H1 (cell line): ENCODE results near the gene PDZD2. TPM values are rescaled to one million over a fixed set of nuclear protein-coding genes. Genes with fewer than 3 reads are reported as not detected.

Experiments used
- CTCF ChIA-PET: fragments of 300-600 bp; sonication (Branson Sonifier 250); formaldehyde crosslinking; loops from one replicate; lab custom pipeline; 2021; ENCODE audit not compliant: partially characterized antibody; lab: Charles Lee
- POLR2A ChIA-PET: fragments of 300-600 bp; sonication (Branson Sonifier 250); formaldehyde crosslinking; loops from one replicate; lab custom pipeline; 2021; ENCODE audit warnings: inconsistent platforms; ENCODE audit not compliant: partially characterized antibody; lab: Charles Lee
- DNase-seq, 2 experiments: peaks; one replicate each; pipeline versions ENCODE4 v3.0.0 to v3.0.0-alpha.2; 2010 to 2022; ENCODE audit warnings: low spot score in 2 of 2, low read depth in 1 of 2, mixed read lengths in 1 of 2
- FAIRE-seq: peaks from 2 replicates; lab custom pipeline; 2011; peaks lifted over from hg19 to GRCh38; lab: Jason Lieb, UNC
- H2AFZ ChIP-seq: 2 replicates; pipeline ENCODE4 v1.8.1; 2012; ENCODE audit warnings: low read length, inconsistent platforms
- H2AK5ac ChIP-seq: 2 replicates; pipeline ENCODE4 v1.6.1; 2013; ENCODE audit warnings: low read depth, low read length
- H2BK120ac ChIP-seq: replicated peaks from 2 replicates; pipeline ENCODE3; 2013; ENCODE audit warnings: low read depth, low read length, inconsistent platforms
- H2BK12ac ChIP-seq: 2 replicates; pipeline ENCODE4 v1.6.1; 2013; ENCODE audit warnings: low read depth, low read length
- H2BK15ac ChIP-seq: 2 replicates; pipeline ENCODE4 v1.6.1; 2013; ENCODE audit warnings: low read length
- H2BK20ac ChIP-seq: 2 replicates; pipeline ENCODE4 v1.6.1; 2013; ENCODE audit warnings: low read length
- H2BK5ac ChIP-seq: 2 replicates; pipeline ENCODE4 v1.6.1; 2013; ENCODE audit warnings: low read depth, low read length
- H3K14ac ChIP-seq: 2 replicates; pipeline ENCODE4 v1.6.1; 2013; ENCODE audit warnings: inconsistent platforms; ENCODE audit not compliant: insufficient read length
- H3K18ac ChIP-seq: 2 replicates; pipeline ENCODE4 v1.6.1; 2013; ENCODE audit warnings: low read length; ENCODE audit errors: extremely low read depth
- H3K23ac ChIP-seq: 2 replicates; pipeline ENCODE4 v1.6.1; 2013; ENCODE audit warnings: inconsistent platforms; ENCODE audit not compliant: insufficient read length
- H3K23me2 ChIP-seq: 2 replicates; pipeline ENCODE4 v1.6.1; 2013; ENCODE audit warnings: low read depth, low read length
- H3K27ac ChIP-seq: 2 replicates; pipeline ENCODE4 v1.6.1; 2011; ENCODE audit warnings: low read depth, low read length, inconsistent platforms
- H3K27me3 ChIP-seq, 4 experiments: replicated peaks in 1 of 4; 1 replicate in 1 of 4; 2 replicates in 3 of 4; pipeline versions ENCODE4 v1.6.1 to v1.8.1; 2011 to 2013; ENCODE audit warnings: low read length in 3 of 4, mild to moderate bottlenecking in 3 of 4, inconsistent platforms in 2 of 4, mixed read lengths in 2 of 4, moderate library complexity in 1 of 4; ENCODE audit not compliant: control insufficient read depth in 3 of 4, insufficient read depth in 3 of 4; ENCODE audit errors: extremely low read depth in 1 of 4
- H3K36me3 ChIP-seq, 4 experiments: 2 replicates each; pipeline versions ENCODE4 v1.6.1 to v1.8.1; 2011 to 2013; ENCODE audit warnings: mild to moderate bottlenecking in 4 of 4, low read length in 3 of 4, moderate library complexity in 2 of 4, control low read depth in 1 of 4, inconsistent platforms in 1 of 4; ENCODE audit not compliant: insufficient read depth in 4 of 4, control insufficient read depth in 2 of 4
- H3K4ac ChIP-seq: replicated peaks from 2 replicates; pipeline ENCODE3; 2013; ENCODE audit warnings: low read length, low read depth, mixed read lengths, inconsistent platforms; ENCODE audit not compliant: insufficient read length
- H3K4me1 ChIP-seq, 4 experiments: replicated peaks in 1 of 4; 1 replicate in 1 of 4; 2 replicates in 3 of 4; pipeline versions ENCODE4 v1.6.1 to v1.8.1; 2011 to 2013; ENCODE audit warnings: low read length in 3 of 4, inconsistent platforms in 2 of 4, mixed read lengths in 1 of 4; ENCODE audit not compliant: insufficient read depth in 4 of 4, control insufficient read depth in 3 of 4
- H3K4me2 ChIP-seq, 2 experiments: 2 replicates each; pipeline versions ENCODE4 v1.6.1 to v1.8.1; 2011 to 2013; ENCODE audit warnings: low read depth in 2 of 2, low read length in 2 of 2, control low read depth in 1 of 2, inconsistent platforms in 1 of 2, mild to moderate bottlenecking in 1 of 2; ENCODE audit not compliant: insufficient read depth in 1 of 2
- H3K4me3 ChIP-seq, 4 experiments: fragments of 200-600, 300-600 bp in 1 of 4; sonication (generic), shearing (Covaris generic), sonication (Bioruptor Twin) in 1 of 4; 2 replicates each; pipeline versions ENCODE4 v1.5.1 to v1.8.1; 2011 to 2016; ENCODE audit warnings: low read length in 4 of 4, low read depth in 3 of 4, control low read depth in 2 of 4, inconsistent platforms in 2 of 4, mild to moderate bottlenecking in 2 of 4, mixed read lengths in 1 of 4, moderate library complexity in 1 of 4; ENCODE audit not compliant: insufficient read depth in 2 of 4; ENCODE audit errors: extremely low read depth in 1 of 4
- H3K56ac ChIP-seq: replicated peaks from 2 replicates; pipeline ENCODE3; 2013; ENCODE audit warnings: low read depth, mild to moderate bottlenecking, mixed read lengths, low read length, inconsistent platforms; ENCODE audit not compliant: insufficient read length
- H3K79me1 ChIP-seq: 2 replicates; pipeline ENCODE4 v1.6.1; 2013; ENCODE audit warnings: low read depth, low read length, control low read depth
- H3K79me2 ChIP-seq, 2 experiments: 2 replicates each; pipeline versions ENCODE4 v1.6.1 to v1.8.1; 2012 to 2013; ENCODE audit warnings: low read length in 2 of 2, mild to moderate bottlenecking in 2 of 2, inconsistent platforms in 1 of 2; ENCODE audit not compliant: insufficient read depth in 2 of 2, control insufficient read depth in 1 of 2
- H3K9ac ChIP-seq, 4 experiments: replicated peaks in 1 of 4; 1 replicate in 1 of 4; 2 replicates in 3 of 4; pipeline versions ENCODE4 v1.6.1 to v1.8.1; 2011 to 2013; ENCODE audit warnings: low read depth in 3 of 4, low read length in 3 of 4, control low read depth in 2 of 4, mild to moderate bottlenecking in 2 of 4, moderate library complexity in 2 of 4, inconsistent platforms in 1 of 4; ENCODE audit errors: extremely low read depth in 1 of 4
- H3K9me3 ChIP-seq, 2 experiments: 2 replicates each; pipeline versions ENCODE4 v1.6.1 to v1.8.1; 2012 to 2013; ENCODE audit warnings: mild to moderate bottlenecking in 2 of 2, moderate library complexity in 2 of 2, control low read depth in 1 of 2, inconsistent platforms in 1 of 2, low read depth in 1 of 2, low read length in 1 of 2, mixed read lengths in 1 of 2; ENCODE audit not compliant: insufficient read depth in 2 of 2
- H4K20me1 ChIP-seq, 2 experiments: replicated peaks in 1 of 2; 2 replicates each; pipeline versions ENCODE3 to v1.8.1; 2011 to 2013; ENCODE audit warnings: inconsistent platforms in 2 of 2, low read length in 2 of 2, mild to moderate bottlenecking in 1 of 2; ENCODE audit not compliant: insufficient read depth in 2 of 2, control insufficient read depth in 1 of 2
- H4K5ac ChIP-seq: 2 replicates; pipeline ENCODE4 v1.6.1; 2013; ENCODE audit warnings: low read length, low read depth, mixed read lengths, inconsistent platforms; ENCODE audit not compliant: insufficient read length
- H4K8ac ChIP-seq: 2 replicates; pipeline ENCODE4 v1.8.0; 2013; ENCODE audit warnings: mild to moderate bottlenecking, moderate library complexity, low read length, inconsistent platforms; ENCODE audit not compliant: insufficient read depth; ENCODE audit errors: extremely low read depth
- H4K91ac ChIP-seq: replicated peaks from 2 replicates; pipeline ENCODE3; 2013; ENCODE audit warnings: low read length, mixed read lengths, inconsistent platforms; ENCODE audit not compliant: insufficient read length
- CEBPB ChIP-seq: IDR thresholded peaks from 2 replicates; pipeline ENCODE4 v1.6.1; 2012; ENCODE audit warnings: low read depth, low read length
- CHD1 ChIP-seq: IDR thresholded peaks from 2 replicates; pipeline ENCODE4 v1.6.1; 2012; ENCODE audit warnings: low read depth, low read length, improper control_type of control experiment
- CTBP2 ChIP-seq: IDR thresholded peaks from 2 replicates; pipeline ENCODE4 v1.7.0; 2011; ENCODE audit warnings: borderline replicate concordance, mild to moderate bottlenecking, moderate library complexity, mixed read lengths, low read length; ENCODE audit not compliant: insufficient read depth, insufficient read length
- E2F6 ChIP-seq: IDR thresholded peaks from 2 replicates; pipeline ENCODE4 v1.6.1; 2012; ENCODE audit warnings: inconsistent platforms
- GTF2F1 ChIP-seq: IDR thresholded peaks from 2 replicates; pipeline ENCODE4 v1.6.1; 2012; ENCODE audit warnings: low read depth, low read length, improper control_type of control experiment, borderline replicate concordance
- KDM5A ChIP-seq: fragments of 200-600 bp; IDR thresholded peaks from 2 replicates; pipeline ENCODE4 v1.7.1; 2012; ENCODE audit warnings: mild to moderate bottlenecking, low read length, inconsistent platforms, mixed read lengths
- NRF1 ChIP-seq: IDR thresholded peaks from 2 replicates; pipeline ENCODE4 v1.6.1; 2011; ENCODE audit warnings: mild to moderate bottlenecking, low read depth, low read length, improper control_type of control experiment
- POU5F1 ChIP-seq: IDR thresholded peaks from 2 replicates; pipeline ENCODE4 v1.6.1; 2011; ENCODE audit warnings: low read depth, mild to moderate bottlenecking, low read length, moderate library complexity
- RBBP5 ChIP-seq: IDR thresholded peaks from 2 replicates; pipeline ENCODE4 v1.7.1; 2012; ENCODE audit warnings: low read depth, mild to moderate bottlenecking, inconsistent platforms, low read length, moderate library complexity, borderline replicate concordance
- SIN3A ChIP-seq, 2 experiments: IDR thresholded peaks in 1 of 2; conservative IDR thresholded peaks in 1 of 2; 2 replicates each; pipeline ENCODE4 v1.6.1; 2011 to 2012; ENCODE audit warnings: low read length in 2 of 2, improper control_type of control experiment in 1 of 2, low read depth in 1 of 2, mild to moderate bottlenecking in 1 of 2
- SP2 ChIP-seq: IDR thresholded peaks from 2 replicates; pipeline ENCODE4 v1.6.1; 2012; ENCODE audit warnings: mild to moderate bottlenecking, low read length, inconsistent platforms
- USF2 ChIP-seq: IDR thresholded peaks from 2 replicates; pipeline ENCODE4 v1.6.1; 2011; ENCODE audit warnings: low read length, improper control_type of control experiment
- WGBS, 2 experiments: shearing (Covaris generic) in 1 of 2; methylation state at CpG; one replicate each; pipeline versions ENCODE4 v1.1.6 to v1.1.7; 2013 to 2015; ENCODE audit warnings: low lambda C conversion rate in 2 of 2, mixed read lengths in 2 of 2, inconsistent platforms in 1 of 2, low coverage in 1 of 2, missing lambda C conversion rate in 1 of 2; ENCODE audit not compliant: insufficient replicate concordance in 2 of 2, insufficient coverage in 1 of 2, insufficient read length in 1 of 2; ENCODE audit errors: extremely low coverage in 1 of 2, missing lambda C conversion rate in 1 of 2; 5-methylcytosine and 5-hydroxymethylcytosine counted together
- polyA plus RNA-seq, 7 experiments: library from polyadenylated mRNA; depleted of rRNA in 3 of 7; stranded (reverse) in 5 of 7; unstranded in 2 of 7; fragments of >200 nt in 5 of 7; fragments of 200-250 nt in 2 of 7; gene quantifications; 1 replicate in 5 of 7; 2 replicates in 1 of 7; 4 replicates in 1 of 7; pipeline versions ENCODE4 v1.2.1 to v1.2.3, GENCODE V29; 2011 to 2013; ENCODE audit warnings: missing spikeins in 2 of 7, mixed read lengths in 2 of 7
- total RNA-seq: library from RNA; stranded (reverse); fragmentation: NEBNext Ultra II Directional; extraction: Animal tissue kit (Norgen Biotek cat#: 25700); gene quantifications from 2 replicates; pipeline ENCODE4 v1.2.1, GENCODE V29; 2021

PDZD2 gene
- total and polyA plus RNA-seq, 2 of the 8 experiments (the other 6 are each of a cell fraction or from before 2014, with no cell fraction given), result 1.2 to 6.8 TPM

GRCh38 chr5:32153723-32154122, 514.8 kb downstream of the PDZD2 start:
- Histone ChIP-seq H2BK15ac (no peak overlapping the region), H4K91ac (no peak overlapping the region), H2AFZ (no peak overlapping the region), H4K5ac (no peak overlapping the region), H3K9me3 (no peaks in the 10 kb centered on the region), H2BK20ac (no peak overlapping the region), H3K79me2 (peaks cover 21 to 98% of the 10 kb centered on the region in 2 experiments), H3K23me2 (no peaks in the 10 kb centered on the region; the same call in 1 of the 2 replicates), H3K56ac (no peak overlapping the region), H3K14ac (no peak overlapping the region), H3K36me3 (peaks cover 0 to 2% (median 0%) of the 10 kb centered on the region in 4 experiments; a peak in 1 of 8 replicates), H3K18ac (no peak overlapping the region), H3K4me1 (peaks cover 0 to 13% (median 2%) of the 10 kb centered on the region in 4 experiments; a peak in 2 of 7 replicates), H3K9ac (no peak overlapping the region), H3K4me3 (no peak overlapping the region), H2BK120ac (no peak overlapping the region), H4K8ac (no peak overlapping the region), H3K79me1 (peaks cover 11% of the 10 kb centered on the region), H3K4me2 (no peak overlapping the region), H2BK5ac (no peak overlapping the region), H3K4ac (no peak overlapping the region), H2AK5ac (no peak overlapping the region), H3K27ac (no peak overlapping the region), H3K23ac (no peak overlapping the region), H4K20me1 (peaks cover 20 to 21% of the 10 kb centered on the region in 2 experiments), H2BK12ac (no peak overlapping the region), H3K27me3 (no peaks in the 10 kb centered on the region)
- ChIA-PET CTCF (interaction anchor here (0.6 kb wide), 1 partner anchor 191 kb away, joined by 3 read pairs; no protein-coding TSS in a partner anchor), POLR2A (interaction anchor here (0.8 to 1.3 kb wide), 3 partner anchors 15 to 20 kb away, joined by 3 to 4 read pairs (median 3); partner anchors contain the start of gene GOLPH3)
- DNase-seq (no peak), FAIRE-seq (no peak)
- 90% methylated on average over 3 of the region's 3 CpGs; no CpG with 5 or more reads in 1 of the 2 experiments for WGBS, 2 experiments
- TF ChIP-seq CTBP2, result no peak
- TF ChIP-seq RBBP5, result no peak
- TF ChIP-seq SP2, result no peak
- no peak for TF ChIP-seq USF2
- TF ChIP-seq GTF2F1, result no peak
- no peak for TF ChIP-seq KDM5A
- no peak for TF ChIP-seq SIN3A (conservative IDR thresholded peaks at IDR 0.05 in 1 of 2, IDR thresholded peaks at IDR 0.05 in 1 of 2; ENCODE audit: low read depth in 1 of 2, low read length in 2 of 2)
- no peak for TF ChIP-seq E2F6
- TF ChIP-seq CHD1, result no peak
- TF ChIP-seq CEBPB, result no peak
- TF ChIP-seq NRF1, result no peak
- no peak for TF ChIP-seq POU5F1
